H1 (cell line): ENCODE data around the gene TRIM7. TPM values are rescaled to one million over a fixed set of nuclear protein-coding genes. Genes with fewer than 3 reads are reported as not detected.

ENCODE experiments used
- CTCF ChIA-PET: fragments of 300-600 bp; sonication (Branson Sonifier 250); formaldehyde crosslinking; loops from one replicate; lab custom pipeline; 2021; ENCODE audit not compliant: partially characterized antibody; lab: Charles Lee
- POLR2A ChIA-PET: fragments of 300-600 bp; sonication (Branson Sonifier 250); formaldehyde crosslinking; loops from one replicate; lab custom pipeline; 2021; ENCODE audit warnings: inconsistent platforms; ENCODE audit not compliant: partially characterized antibody; lab: Charles Lee
- DNase-seq, 2 experiments: peaks; one replicate each; pipeline versions ENCODE4 v3.0.0 to v3.0.0-alpha.2; 2010 to 2022; ENCODE audit warnings: low spot score in 2 of 2, low read depth in 1 of 2, mixed read lengths in 1 of 2
- FAIRE-seq: peaks from 2 replicates; lab custom pipeline; 2011; peaks lifted over from hg19 to GRCh38; lab: Jason Lieb, UNC
- H2AFZ ChIP-seq: 2 replicates; pipeline ENCODE4 v1.8.1; 2012; ENCODE audit warnings: low read length, inconsistent platforms
- H2AK5ac ChIP-seq: 2 replicates; pipeline ENCODE4 v1.6.1; 2013; ENCODE audit warnings: low read depth, low read length
- H2BK120ac ChIP-seq: replicated peaks from 2 replicates; pipeline ENCODE3; 2013; ENCODE audit warnings: low read depth, low read length, inconsistent platforms
- H2BK12ac ChIP-seq: 2 replicates; pipeline ENCODE4 v1.6.1; 2013; ENCODE audit warnings: low read depth, low read length
- H2BK15ac ChIP-seq: 2 replicates; pipeline ENCODE4 v1.6.1; 2013; ENCODE audit warnings: low read length
- H2BK20ac ChIP-seq: 2 replicates; pipeline ENCODE4 v1.6.1; 2013; ENCODE audit warnings: low read length
- H2BK5ac ChIP-seq: 2 replicates; pipeline ENCODE4 v1.6.1; 2013; ENCODE audit warnings: low read depth, low read length
- H3K14ac ChIP-seq: 2 replicates; pipeline ENCODE4 v1.6.1; 2013; ENCODE audit warnings: inconsistent platforms; ENCODE audit not compliant: insufficient read length
- H3K18ac ChIP-seq: 2 replicates; pipeline ENCODE4 v1.6.1; 2013; ENCODE audit warnings: low read length; ENCODE audit errors: extremely low read depth
- H3K23ac ChIP-seq: 2 replicates; pipeline ENCODE4 v1.6.1; 2013; ENCODE audit warnings: inconsistent platforms; ENCODE audit not compliant: insufficient read length
- H3K23me2 ChIP-seq: 2 replicates; pipeline ENCODE4 v1.6.1; 2013; ENCODE audit warnings: low read depth, low read length
- H3K27ac ChIP-seq: 2 replicates; pipeline ENCODE4 v1.6.1; 2011; ENCODE audit warnings: low read depth, low read length, inconsistent platforms
- H3K27me3 ChIP-seq, 4 experiments: replicated peaks in 1 of 4; 1 replicate in 1 of 4; 2 replicates in 3 of 4; pipeline versions ENCODE4 v1.6.1 to v1.8.1; 2011 to 2013; ENCODE audit warnings: low read length in 3 of 4, mild to moderate bottlenecking in 3 of 4, inconsistent platforms in 2 of 4, mixed read lengths in 2 of 4, moderate library complexity in 1 of 4; ENCODE audit not compliant: control insufficient read depth in 3 of 4, insufficient read depth in 3 of 4; ENCODE audit errors: extremely low read depth in 1 of 4
- H3K36me3 ChIP-seq, 4 experiments: 2 replicates each; pipeline versions ENCODE4 v1.6.1 to v1.8.1; 2011 to 2013; ENCODE audit warnings: mild to moderate bottlenecking in 4 of 4, low read length in 3 of 4, moderate library complexity in 2 of 4, control low read depth in 1 of 4, inconsistent platforms in 1 of 4; ENCODE audit not compliant: insufficient read depth in 4 of 4, control insufficient read depth in 2 of 4
- H3K4ac ChIP-seq: replicated peaks from 2 replicates; pipeline ENCODE3; 2013; ENCODE audit warnings: low read length, low read depth, mixed read lengths, inconsistent platforms; ENCODE audit not compliant: insufficient read length
- H3K4me1 ChIP-seq, 4 experiments: replicated peaks in 1 of 4; 1 replicate in 1 of 4; 2 replicates in 3 of 4; pipeline versions ENCODE4 v1.6.1 to v1.8.1; 2011 to 2013; ENCODE audit warnings: low read length in 3 of 4, inconsistent platforms in 2 of 4, mixed read lengths in 1 of 4; ENCODE audit not compliant: insufficient read depth in 4 of 4, control insufficient read depth in 3 of 4
- H3K4me2 ChIP-seq, 2 experiments: 2 replicates each; pipeline versions ENCODE4 v1.6.1 to v1.8.1; 2011 to 2013; ENCODE audit warnings: low read depth in 2 of 2, low read length in 2 of 2, control low read depth in 1 of 2, inconsistent platforms in 1 of 2, mild to moderate bottlenecking in 1 of 2; ENCODE audit not compliant: insufficient read depth in 1 of 2
- H3K4me3 ChIP-seq, 4 experiments: fragments of 200-600, 300-600 bp in 1 of 4; sonication (generic), shearing (Covaris generic), sonication (Bioruptor Twin) in 1 of 4; 2 replicates each; pipeline versions ENCODE4 v1.5.1 to v1.8.1; 2011 to 2016; ENCODE audit warnings: low read length in 4 of 4, low read depth in 3 of 4, control low read depth in 2 of 4, inconsistent platforms in 2 of 4, mild to moderate bottlenecking in 2 of 4, mixed read lengths in 1 of 4, moderate library complexity in 1 of 4; ENCODE audit not compliant: insufficient read depth in 2 of 4; ENCODE audit errors: extremely low read depth in 1 of 4
- H3K56ac ChIP-seq: replicated peaks from 2 replicates; pipeline ENCODE3; 2013; ENCODE audit warnings: low read depth, mild to moderate bottlenecking, mixed read lengths, low read length, inconsistent platforms; ENCODE audit not compliant: insufficient read length
- H3K79me1 ChIP-seq: 2 replicates; pipeline ENCODE4 v1.6.1; 2013; ENCODE audit warnings: low read depth, low read length, control low read depth
- H3K79me2 ChIP-seq, 2 experiments: 2 replicates each; pipeline versions ENCODE4 v1.6.1 to v1.8.1; 2012 to 2013; ENCODE audit warnings: low read length in 2 of 2, mild to moderate bottlenecking in 2 of 2, inconsistent platforms in 1 of 2; ENCODE audit not compliant: insufficient read depth in 2 of 2, control insufficient read depth in 1 of 2
- H3K9ac ChIP-seq, 4 experiments: replicated peaks in 1 of 4; 1 replicate in 1 of 4; 2 replicates in 3 of 4; pipeline versions ENCODE4 v1.6.1 to v1.8.1; 2011 to 2013; ENCODE audit warnings: low read depth in 3 of 4, low read length in 3 of 4, control low read depth in 2 of 4, mild to moderate bottlenecking in 2 of 4, moderate library complexity in 2 of 4, inconsistent platforms in 1 of 4; ENCODE audit errors: extremely low read depth in 1 of 4
- H3K9me3 ChIP-seq, 2 experiments: 2 replicates each; pipeline versions ENCODE4 v1.6.1 to v1.8.1; 2012 to 2013; ENCODE audit warnings: mild to moderate bottlenecking in 2 of 2, moderate library complexity in 2 of 2, control low read depth in 1 of 2, inconsistent platforms in 1 of 2, low read depth in 1 of 2, low read length in 1 of 2, mixed read lengths in 1 of 2; ENCODE audit not compliant: insufficient read depth in 2 of 2
- H4K20me1 ChIP-seq, 2 experiments: replicated peaks in 1 of 2; 2 replicates each; pipeline versions ENCODE3 to v1.8.1; 2011 to 2013; ENCODE audit warnings: inconsistent platforms in 2 of 2, low read length in 2 of 2, mild to moderate bottlenecking in 1 of 2; ENCODE audit not compliant: insufficient read depth in 2 of 2, control insufficient read depth in 1 of 2
- H4K5ac ChIP-seq: 2 replicates; pipeline ENCODE4 v1.6.1; 2013; ENCODE audit warnings: low read length, low read depth, mixed read lengths, inconsistent platforms; ENCODE audit not compliant: insufficient read length
- H4K8ac ChIP-seq: 2 replicates; pipeline ENCODE4 v1.8.0; 2013; ENCODE audit warnings: mild to moderate bottlenecking, moderate library complexity, low read length, inconsistent platforms; ENCODE audit not compliant: insufficient read depth; ENCODE audit errors: extremely low read depth
- H4K91ac ChIP-seq: replicated peaks from 2 replicates; pipeline ENCODE3; 2013; ENCODE audit warnings: low read length, mixed read lengths, inconsistent platforms; ENCODE audit not compliant: insufficient read length
- BACH1 ChIP-seq: IDR thresholded peaks from 2 replicates; pipeline ENCODE4 v1.6.1; 2012; ENCODE audit warnings: low read length, improper control_type of control experiment
- BRCA1 ChIP-seq: IDR thresholded peaks from 2 replicates; pipeline ENCODE4 v1.6.1; 2012; ENCODE audit warnings: low read depth, low read length, improper control_type of control experiment
- JUND ChIP-seq: IDR thresholded peaks from 2 replicates; pipeline ENCODE4 v1.6.1; 2011; ENCODE audit warnings: mild to moderate bottlenecking, improper control_type of control experiment, low read length
- POU5F1 ChIP-seq: IDR thresholded peaks from 2 replicates; pipeline ENCODE4 v1.6.1; 2011; ENCODE audit warnings: low read depth, mild to moderate bottlenecking, low read length, moderate library complexity
- RAD21 ChIP-seq, 2 experiments: IDR thresholded peaks in 1 of 2; conservative IDR thresholded peaks in 1 of 2; 2 replicates each; pipeline ENCODE4 v1.6.1; 2011; ENCODE audit warnings: low read depth in 2 of 2, low read length in 2 of 2, improper control_type of control experiment in 1 of 2, inconsistent platforms in 1 of 2, mild to moderate bottlenecking in 1 of 2, moderate library complexity in 1 of 2
- SP1 ChIP-seq: IDR thresholded peaks from 2 replicates; pipeline ENCODE4 v1.6.1; 2011; ENCODE audit warnings: low read depth, low read length
- SUZ12 ChIP-seq: fragments of 200-600 bp; sonication (generic); IDR thresholded peaks from 2 replicates; pipeline ENCODE4 v1.6.1; 2012; ENCODE audit warnings: mild to moderate bottlenecking, inconsistent platforms, low read length, moderate library complexity, mixed read lengths
- TAF7 ChIP-seq: optimal IDR thresholded peaks from 2 replicates; pipeline ENCODE3; 2011; ENCODE audit warnings: low read depth, mild to moderate bottlenecking, inconsistent platforms, low read length, moderate library complexity, borderline replicate concordance
- TCF12 ChIP-seq: IDR thresholded peaks from 2 replicates; pipeline ENCODE4 v1.6.1; 2011; ENCODE audit warnings: low read depth, mild to moderate bottlenecking, low read length
- WGBS, 2 experiments: shearing (Covaris generic) in 1 of 2; methylation state at CpG; one replicate each; pipeline versions ENCODE4 v1.1.6 to v1.1.7; 2013 to 2015; ENCODE audit warnings: low lambda C conversion rate in 2 of 2, mixed read lengths in 2 of 2, inconsistent platforms in 1 of 2, low coverage in 1 of 2, missing lambda C conversion rate in 1 of 2; ENCODE audit not compliant: insufficient replicate concordance in 2 of 2, insufficient coverage in 1 of 2, insufficient read length in 1 of 2; ENCODE audit errors: extremely low coverage in 1 of 2, missing lambda C conversion rate in 1 of 2; 5-methylcytosine and 5-hydroxymethylcytosine counted together
- polyA plus RNA-seq, 7 experiments: library from polyadenylated mRNA; depleted of rRNA in 3 of 7; stranded (reverse) in 5 of 7; unstranded in 2 of 7; fragments of >200 nt in 5 of 7; fragments of 200-250 nt in 2 of 7; gene quantifications; 1 replicate in 5 of 7; 2 replicates in 1 of 7; 4 replicates in 1 of 7; pipeline versions ENCODE4 v1.2.1 to v1.2.3, GENCODE V29; 2011 to 2013; ENCODE audit warnings: missing spikeins in 2 of 7, mixed read lengths in 2 of 7
- total RNA-seq: library from RNA; stranded (reverse); fragmentation: NEBNext Ultra II Directional; extraction: Animal tissue kit (Norgen Biotek cat#: 25700); gene quantifications from 2 replicates; pipeline ENCODE4 v1.2.1, GENCODE V29; 2021

Gene TRIM7
- total and polyA plus RNA-seq, 2 of the 8 experiments (the other 6 are each of a cell fraction or from before 2014, with no cell fraction given) = 0.36 to 0.47 TPM

DNA sequence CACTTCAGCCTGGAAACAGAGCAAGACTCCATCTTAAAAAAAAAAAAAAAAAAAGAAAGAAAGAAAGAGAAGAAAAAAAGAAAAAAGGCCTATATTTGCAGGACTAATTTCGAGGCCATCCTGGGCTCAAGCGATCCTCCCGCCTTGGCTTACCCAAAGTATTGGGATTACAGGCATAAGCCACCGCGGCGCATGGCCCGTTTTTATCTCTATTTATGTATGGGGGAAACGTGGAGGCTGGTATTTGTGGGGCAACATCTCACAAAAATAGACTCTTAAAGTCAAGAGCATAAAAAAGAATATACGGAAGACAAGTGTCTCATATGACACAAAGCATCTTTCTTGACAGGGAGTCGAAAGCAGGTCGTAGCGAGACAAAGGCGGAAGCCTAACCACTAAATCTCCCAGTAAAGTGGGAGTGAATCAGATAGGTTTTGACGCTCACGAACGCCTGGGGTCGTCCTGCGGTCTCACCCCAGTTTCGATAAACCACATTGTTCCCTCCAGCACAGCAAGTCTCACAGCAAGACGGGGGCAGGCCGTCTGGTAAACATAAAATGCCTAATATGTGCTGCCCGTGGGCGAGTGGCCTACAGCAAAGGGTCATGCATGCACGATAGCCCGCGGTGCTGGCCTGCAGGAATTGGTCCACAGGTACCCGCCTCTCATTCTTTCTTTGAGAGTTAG lies 16.3 kb upstream of the TRIM7 start:
- no peak overlapping the region for H2BK15ac ChIP-seq
- H2BK12ac ChIP-seq = no peak overlapping the region; the same call in 1 of the 2 replicates
- H4K20me1 ChIP-seq = peaks cover 0 to 4% of the 10 kb centered on the region in 2 experiments
- H2BK20ac ChIP-seq = no peak overlapping the region
- peak overlapping the region; percentile 86 to 96 for H3K4me2 ChIP-seq
- WGBS, 2 experiments = 63% methylated on average over 25 of the region's 27 CpGs; no CpG with 5 or more reads in 1 of the 2 experiments
- H3K56ac ChIP-seq = no peak overlapping the region
- no peak overlapping the region for H2BK5ac ChIP-seq
- H2BK120ac ChIP-seq = no peak overlapping the region
- no peak overlapping the region for H3K4ac ChIP-seq
- H3K14ac ChIP-seq = no peak overlapping the region
- no peaks in the 10 kb centered on the region for H3K9me3 ChIP-seq
- 0 out of 2 replicates have a peak, but pooled peaks cover 7% of the 10 kb centered on the region for H3K79me1 ChIP-seq
- H3K27ac ChIP-seq = no peak overlapping the region
- H3K79me2 ChIP-seq = peaks cover 0 to 18% of the 10 kb centered on the region in 2 experiments; a peak in 2 of 4 replicates
- no peak overlapping the region for H4K5ac ChIP-seq
- DNase-seq = no peak
- no peak for FAIRE-seq
- no peak overlapping the region for H3K23ac ChIP-seq
- peaks cover 0 to 3% (median 1%) of the 10 kb centered on the region in 4 experiments; a peak in 2 of 7 replicates for H3K27me3 ChIP-seq
- POLR2A ChIA-PET = interaction anchor here (1.1 to 32.8 kb wide), 7 partner anchors 14 to 60 kb away, joined by 4 to 1334 read pairs (median 7); partner anchors contain the start of genes RACK1 and TRIM52
- H3K4me3 ChIP-seq = peak overlapping the region; percentile 83 to 98 (median 95); a peak in 7 of 8 replicates
- CTCF ChIA-PET = interaction anchor here (1.4 to 1.7 kb wide), 4 partner anchors 14 to 51 kb away, joined by 3 to 7 read pairs (median 3); no protein-coding TSS in a partner anchor
- peak overlapping the region; percentile 29; the same call in 1 of the 2 replicates for H2AFZ ChIP-seq
- TF ChIP-seq POU5F1 (no peak), BRCA1 (no peak), TAF7 (no peak), SUZ12 (no peak), TCF12 (no peak), JUND (no peak), SP1 (no peak), RAD21 (IDR thresholded peaks at IDR 0.05 in 1 of 2, conservative IDR thresholded peaks at IDR 0.05 in 1 of 2; ENCODE audit: low read depth in 2 of 2, low read length in 2 of 2) (no peak), BACH1 (no peak)
- H3K23me2 ChIP-seq = peaks cover 26% of the 10 kb centered on the region
- H4K91ac ChIP-seq = no peak overlapping the region
- peaks cover 0 to 10% (median 4%) of the 10 kb centered on the region in 4 experiments; a peak in 4 of 7 replicates for H3K4me1 ChIP-seq
- no peak overlapping the region for H3K18ac ChIP-seq
- no peak overlapping the region for H2AK5ac ChIP-seq
- H3K9ac ChIP-seq = no peak overlapping the region; a peak in 2 of 7 replicates
- peaks cover 0 to 3% (median 0%) of the 10 kb centered on the region in 4 experiments; a peak in 1 of 8 replicates for H3K36me3 ChIP-seq
- H4K8ac ChIP-seq = no peak overlapping the region
